ENCODE results near the gene TOMM20L.

The TOMM20L gene

GRCh38 chr14:58430156-58430555 is 34.4 kb downstream of the TOMM20L start:
- Histone ChIP-seq H3K4me3 (ENCODE audit: low read depth, low read length, poor library complexity, severe bottlenecking) (peak overlapping the region; percentile 80), H3K4me1 (ENCODE audit: insufficient read depth, low read length, severe bottlenecking) (peaks cover 35% of the 10 kb centered on the region), H3K27ac (ENCODE audit: low read depth, low read length, poor library complexity, severe bottlenecking) (peak overlapping the region; percentile 20), H3K9me3 (ENCODE audit: low read length) (no peaks in the 10 kb centered on the region), H3K27me3 (ENCODE audit: insufficient read depth, low read length) (no peaks in the 10 kb centered on the region), H3K79me2 (ENCODE audit: insufficient read depth, low read length) (peaks cover 37% of the 10 kb centered on the region), H3K4me2 (ENCODE audit: low read length) (peak overlapping the region; percentile 88), H3K9ac (ENCODE audit: low read length) (no peak overlapping the region; the same call in 1 of the 2 replicates), H4K20me1 (ENCODE audit: insufficient read depth, low read length) (no peaks in the 10 kb centered on the region), H2AFZ (ENCODE audit: low read length) (no peak overlapping the region), H3K36me3 (ENCODE audit: insufficient read depth, low read length) (peaks cover 34% of the 10 kb centered on the region; the same call in 1 of the 2 replicates), H3K9me2 (ENCODE audit: low read depth, low read length) (no peaks in the 10 kb centered on the region), H3F3A (ENCODE audit: insufficient read depth, low read length) (no peaks in the 10 kb centered on the region)
- no peak for TF ChIP-seq CTCF (IDR thresholded peaks at IDR 0.05; ENCODE audit: low read length)
- TF ChIP-seq EZH2 (IDR thresholded peaks at IDR 0.05; ENCODE audit: borderline replicate concordance, low read length): no peak

GRCh38 chr14:58439476-58439875 is 43.7 kb downstream of the TOMM20L start:
- H3K4me2 ChIP-seq (ENCODE audit: low read length): no peak overlapping the region
- no peaks in the 10 kb centered on the region for H3K27me3 ChIP-seq (ENCODE audit: insufficient read depth, low read length)
- no peak overlapping the region for H3K4me3 ChIP-seq (ENCODE audit: low read depth, low read length, poor library complexity, severe bottlenecking)
- H3K9ac ChIP-seq (ENCODE audit: low read length): no peak overlapping the region
- no peaks in the 10 kb centered on the region for H3K79me2 ChIP-seq (ENCODE audit: insufficient read depth, low read length)
- H3F3A ChIP-seq (ENCODE audit: insufficient read depth, low read length): no peaks in the 10 kb centered on the region
- H4K20me1 ChIP-seq (ENCODE audit: insufficient read depth, low read length): no peaks in the 10 kb centered on the region
- H3K4me1 ChIP-seq (ENCODE audit: insufficient read depth, low read length, severe bottlenecking): no peaks in the 10 kb centered on the region
- TF ChIP-seq EZH2 (IDR thresholded peaks at IDR 0.05; ENCODE audit: borderline replicate concordance, low read length): no peak
- TF ChIP-seq CTCF (IDR thresholded peaks at IDR 0.05; ENCODE audit: low read length): no peak
- H2AFZ ChIP-seq (ENCODE audit: low read length): no peak overlapping the region
- H3K36me3 ChIP-seq (ENCODE audit: insufficient read depth, low read length): peaks cover 59% of the 10 kb centered on the region
- no peaks in the 10 kb centered on the region for H3K9me3 ChIP-seq (ENCODE audit: low read length)
- no peak overlapping the region for H3K27ac ChIP-seq (ENCODE audit: low read depth, low read length, poor library complexity, severe bottlenecking)
- no peaks in the 10 kb centered on the region for H3K9me2 ChIP-seq (ENCODE audit: low read depth, low read length)

DNA sequence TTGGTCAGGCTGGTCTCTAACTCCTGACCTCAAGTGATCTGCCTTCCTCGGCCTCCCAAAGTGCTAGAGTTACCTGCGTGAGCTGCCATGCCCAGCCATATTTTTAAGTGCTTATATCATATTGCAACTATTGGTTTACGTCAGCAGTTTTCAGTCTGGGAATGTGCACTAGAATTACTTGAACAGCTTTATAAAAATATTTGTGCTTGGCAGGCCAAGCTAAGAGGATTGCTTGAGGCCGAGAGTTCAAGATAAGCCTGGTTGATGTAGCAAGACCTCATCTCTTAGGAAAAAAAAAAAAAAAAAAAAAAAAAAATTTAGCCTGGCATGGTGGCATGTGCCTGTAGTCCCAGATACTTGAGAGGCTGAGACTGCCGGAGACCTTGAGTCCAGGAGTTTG is 48.9 kb downstream of the TOMM20L start:
- no peak overlapping the region for H3K27ac ChIP-seq (ENCODE audit: low read depth, low read length, poor library complexity, severe bottlenecking)
- H3K27me3 ChIP-seq (ENCODE audit: insufficient read depth, low read length): no peaks in the 10 kb centered on the region
- H3K9ac ChIP-seq (ENCODE audit: low read length): no peak overlapping the region
- no peaks in the 10 kb centered on the region for H4K20me1 ChIP-seq (ENCODE audit: insufficient read depth, low read length)
- TF ChIP-seq EZH2 (IDR thresholded peaks at IDR 0.05; ENCODE audit: borderline replicate concordance, low read length): no peak
- no peak for TF ChIP-seq CTCF (IDR thresholded peaks at IDR 0.05; ENCODE audit: low read length)
- H2AFZ ChIP-seq (ENCODE audit: low read length): no peak overlapping the region
- H3K4me1 ChIP-seq (ENCODE audit: insufficient read depth, low read length, severe bottlenecking): no peaks in the 10 kb centered on the region
- no peaks in the 10 kb centered on the region for H3F3A ChIP-seq (ENCODE audit: insufficient read depth, low read length)
- no peaks in the 10 kb centered on the region for H3K9me3 ChIP-seq (ENCODE audit: low read length)
- no peak overlapping the region for H3K4me2 ChIP-seq (ENCODE audit: low read length)
- peaks cover 53% of the 10 kb centered on the region for H3K36me3 ChIP-seq (ENCODE audit: insufficient read depth, low read length)
- H3K9me2 ChIP-seq (ENCODE audit: low read depth, low read length): no peaks in the 10 kb centered on the region
- no peaks in the 10 kb centered on the region for H3K79me2 ChIP-seq (ENCODE audit: insufficient read depth, low read length)
- no peak overlapping the region for H3K4me3 ChIP-seq (ENCODE audit: low read depth, low read length, poor library complexity, severe bottlenecking)

Measured in OCI-LY1 (cell line).